A172 (cell line): ENCODE data around the gene FBN2. TPM values are rescaled to one million over a fixed set of nuclear protein-coding genes. Genes with fewer than 3 reads are reported as not detected.

Source experiments
- DNase-seq: peaks from one replicate; pipeline ENCODE4 v3.0.0-alpha.2; 2015; ENCODE audit warnings: low spot score
- total RNA-seq: library from RNA; depleted of rRNA; stranded (reverse); fragments of >200 nt; shearing (Covaris generic); gene quantifications from 2 replicates; pipeline ENCODE4 v1.2.3, GENCODE V29; 2014

Gene FBN2
- total RNA-seq, 1 experiment from 2014 or later: 11.6 TPM

GRCh38 chr5:128253161-128253560 lies 284.9 kb downstream of the FBN2 start:
- no peak for DNase-seq

GRCh38 chr5:128252756-128253155 lies 285.3 kb downstream of the FBN2 start:
- no peak for DNase-seq

GRCh38 chr5:128252196-128252595 lies 285.8 kb downstream of the FBN2 start:
- DNase-seq: no peak

DNA sequence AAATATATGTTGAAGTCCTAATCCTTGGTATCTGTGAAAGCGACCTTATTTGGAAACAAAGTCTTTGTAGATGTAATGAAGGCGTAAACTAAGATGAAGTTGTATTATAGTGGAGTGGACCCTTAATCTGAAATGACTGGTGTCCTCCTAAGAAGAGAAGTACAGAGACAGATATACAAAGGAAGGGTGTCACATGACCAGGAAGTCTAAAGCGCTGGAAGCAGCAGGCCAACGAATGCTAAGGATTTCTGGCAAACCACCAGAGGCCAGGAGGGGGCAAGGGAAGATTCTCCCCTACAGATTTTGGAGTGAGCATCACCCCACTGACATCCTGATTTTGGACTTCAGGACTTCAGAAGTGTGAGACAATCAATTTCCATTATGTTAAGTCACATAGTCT lies 292.1 kb downstream of the FBN2 start:
- no peak for DNase-seq

DNA sequence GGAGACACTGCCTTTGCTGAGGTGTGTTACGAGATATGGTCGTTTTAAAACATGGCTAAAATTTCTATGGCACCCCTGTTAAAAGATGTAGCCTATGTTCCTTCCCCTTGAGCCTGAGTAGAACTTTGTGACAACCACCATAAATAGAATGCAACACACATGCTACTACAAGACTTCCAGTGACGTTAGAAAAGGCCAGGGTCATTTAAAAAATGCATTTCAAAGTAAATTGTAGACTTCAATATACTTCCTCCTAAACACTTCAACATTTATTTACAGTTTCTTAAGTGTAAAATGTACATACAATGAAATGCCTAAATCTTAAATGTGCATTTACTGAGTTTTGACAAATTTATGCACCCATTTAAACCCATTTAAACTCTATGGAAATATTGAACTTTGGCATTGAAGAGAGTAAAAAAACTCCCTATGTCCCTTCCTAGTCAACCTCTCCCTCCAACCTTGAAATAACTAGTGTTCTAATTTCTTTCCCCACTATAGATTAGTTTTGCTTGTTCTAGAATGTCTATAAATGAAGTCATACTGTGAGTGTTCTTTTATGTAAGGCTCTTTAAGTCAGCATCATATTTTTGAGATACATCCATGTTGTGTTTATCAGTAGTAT lies 294.0 kb downstream of the FBN2 start:
- DNase-seq: no peak

DNA sequence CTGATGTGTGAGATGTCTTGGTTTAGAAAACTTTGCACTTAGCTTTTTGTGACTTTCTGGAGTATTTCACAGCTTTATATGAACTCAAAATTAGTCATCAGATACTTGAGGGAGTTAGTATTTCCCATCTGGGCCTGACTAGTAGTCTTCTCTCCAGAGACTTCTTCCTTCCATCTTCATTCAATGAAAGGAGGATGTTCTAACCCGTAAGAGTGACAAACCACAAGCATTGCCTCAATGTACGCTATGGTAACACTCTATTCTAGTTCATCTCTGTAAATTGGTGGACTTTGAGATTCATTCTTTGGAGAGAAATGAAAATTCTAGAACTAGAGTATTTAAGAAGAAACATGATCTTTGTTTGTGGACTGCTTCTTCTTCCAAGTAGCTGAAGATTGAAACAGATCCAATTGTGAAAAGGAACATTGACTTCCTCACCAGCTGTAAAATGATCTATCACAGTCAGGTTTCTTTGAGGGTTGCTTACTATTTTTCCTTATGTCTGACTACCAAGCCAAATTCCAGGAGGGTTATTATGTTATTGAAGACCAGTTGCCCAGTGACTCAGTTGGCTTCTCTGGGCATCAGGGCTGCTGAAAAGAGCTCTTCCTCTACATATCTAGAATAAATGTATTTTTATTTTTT lies 296.9 kb downstream of the FBN2 start:
- no peak for DNase-seq

- DNase-seq: peak; percentile 45
Measured at GRCh38 chr5:128237546-128237945, 300.5 kb downstream of the FBN2 start.

DNA sequence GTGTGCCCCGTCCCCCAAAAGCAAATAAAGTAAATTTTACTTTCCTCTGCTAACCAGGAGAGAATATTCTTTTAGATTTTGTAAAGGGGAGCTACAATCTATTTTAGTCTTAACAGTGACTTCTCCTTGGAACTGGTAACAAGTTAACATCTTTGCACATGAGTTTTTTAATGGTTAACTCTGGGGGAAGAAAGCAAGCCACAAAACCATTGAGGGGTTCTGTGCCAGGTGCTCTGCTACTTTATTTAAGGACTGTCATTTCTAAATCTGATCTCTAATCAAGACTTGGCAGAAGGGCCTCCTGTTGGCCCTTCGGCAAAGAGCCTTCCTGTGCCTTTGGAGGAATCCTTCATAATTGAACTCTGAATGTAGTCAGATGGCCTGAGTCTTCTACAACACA lies 301.0 kb downstream of the FBN2 start:
- DNase-seq: no peak

DNA sequence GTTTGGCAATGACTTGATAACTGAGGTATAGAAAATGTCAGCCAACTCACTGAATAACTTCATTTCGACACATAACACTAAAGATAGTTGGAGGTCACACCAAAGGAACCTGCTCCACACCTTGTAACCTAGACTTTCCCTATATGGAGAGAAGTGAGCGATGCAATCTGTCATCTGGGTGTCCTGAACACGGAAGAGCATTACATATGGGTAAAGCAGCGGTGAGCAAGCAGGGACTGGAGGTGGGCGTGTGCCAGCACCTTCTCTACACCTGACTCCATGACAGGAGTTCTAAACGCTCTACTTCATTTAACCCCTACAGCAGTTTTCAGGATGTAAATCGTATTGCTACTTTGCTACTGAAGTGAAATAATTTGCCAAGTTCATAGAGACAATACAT lies 301.7 kb downstream of the FBN2 start:
- no peak for DNase-seq

- DNase-seq: no peak
Measured at GRCh38 chr5:128234928-128235641, 303.0 kb downstream of the FBN2 start.

DNA sequence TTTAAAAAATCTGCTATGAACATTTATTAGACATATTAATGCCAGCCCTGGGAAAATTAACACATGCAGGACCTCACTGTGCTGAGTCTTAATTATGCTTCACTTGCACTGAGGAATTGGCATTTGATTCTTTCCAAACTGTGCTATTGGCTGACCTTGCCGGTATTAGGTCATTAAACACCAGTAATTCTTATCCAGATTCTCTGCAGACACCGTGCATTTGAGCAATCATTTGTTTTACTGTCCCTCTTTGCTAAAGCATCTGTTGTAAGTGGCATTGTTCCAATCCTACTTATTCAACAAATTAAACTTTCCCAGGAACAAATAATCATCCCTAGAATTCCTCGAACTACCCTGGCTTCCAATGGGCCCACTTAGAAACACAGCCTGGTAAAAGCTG lies 309.5 kb downstream of the FBN2 start:
- no peak for DNase-seq

DNA sequence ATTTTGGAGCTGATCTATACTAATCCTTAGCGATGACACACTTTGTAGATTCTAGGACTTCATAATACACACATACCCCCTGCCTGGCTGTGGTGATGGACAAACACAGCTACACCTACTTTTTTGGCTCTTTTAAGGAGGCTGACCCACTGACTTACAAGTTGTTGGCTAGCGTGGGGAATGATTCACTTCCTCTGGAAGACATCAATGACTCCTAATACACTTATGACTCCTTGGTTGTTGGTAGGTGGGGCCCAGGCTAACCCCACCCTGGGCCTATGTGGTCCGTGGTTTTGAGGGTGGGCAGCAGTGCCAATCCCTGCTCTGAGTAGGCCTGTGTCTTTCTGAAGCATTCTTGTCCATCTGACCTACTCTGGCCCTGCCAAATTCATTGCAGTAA lies 310.0 kb downstream of the FBN2 start:
- peak; percentile 92 for DNase-seq

GRCh38 chr5:128225245-128226030 lies 312.6 kb downstream of the FBN2 start:
- DNase-seq: no peak

- no peak for DNase-seq
Measured at GRCh38 chr5:128224336-128224735, 313.7 kb downstream of the FBN2 start.

GRCh38 chr5:128220841-128221240 lies 317.2 kb downstream of the FBN2 start:
- DNase-seq: no peak

DNA sequence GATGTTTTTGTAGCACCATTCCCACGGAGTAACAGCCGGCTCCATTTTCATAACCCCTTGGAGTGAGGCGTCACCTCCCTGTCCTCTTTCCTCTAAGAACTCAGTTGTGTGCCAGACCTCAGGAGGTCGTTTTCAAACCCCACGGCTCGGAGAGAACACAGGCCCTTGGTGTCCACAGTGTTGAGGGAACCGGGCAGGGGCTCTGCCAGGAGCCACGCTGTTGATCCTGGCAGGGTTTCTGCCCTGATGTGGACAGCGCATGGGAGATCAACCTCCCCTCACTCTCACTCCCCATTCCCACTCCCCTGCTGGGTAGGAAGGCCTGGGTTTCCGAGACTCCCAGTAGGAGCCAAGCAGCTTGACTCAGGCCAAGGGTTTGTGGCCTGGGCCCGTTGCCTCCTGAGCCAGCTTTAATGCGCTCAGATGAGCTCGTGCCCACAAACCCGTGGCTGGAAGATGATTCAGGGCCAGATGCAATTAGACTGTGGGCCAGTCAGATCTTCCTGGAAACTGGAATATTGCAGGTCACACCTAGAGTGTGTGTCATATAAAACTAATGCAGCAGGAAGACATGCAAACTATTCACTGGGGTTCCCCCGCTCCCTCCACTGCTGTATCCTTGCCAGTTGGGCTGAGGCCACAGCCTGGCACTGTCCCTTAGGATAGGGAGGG lies 321.0 kb downstream of the FBN2 start:
- DNase-seq: peak; percentile 94

DNA sequence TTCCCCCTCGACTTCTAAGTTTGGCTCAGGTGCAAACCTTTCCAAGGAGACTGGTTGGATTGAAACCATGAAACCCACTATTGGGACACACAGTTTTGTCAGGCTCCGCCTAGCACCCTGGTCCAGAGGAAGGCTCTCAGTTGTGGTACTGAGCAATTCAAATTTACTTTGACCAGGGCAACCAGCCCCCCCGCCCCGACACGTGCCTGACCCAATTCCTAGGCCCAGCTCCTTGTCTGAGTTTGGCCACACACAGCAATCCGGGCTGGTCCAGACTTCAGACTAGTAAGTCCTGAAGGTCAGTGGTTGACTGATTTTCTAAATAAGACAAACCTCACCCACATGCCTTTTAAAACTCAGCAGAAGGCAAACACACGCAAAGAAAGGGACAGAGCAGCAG lies 321.8 kb downstream of the FBN2 start:
- no peak for DNase-seq

- DNase-seq: no peak
Measured at GRCh38 chr5:128213833-128214232, 324.2 kb downstream of the FBN2 start.

GRCh38 chr5:128213340-128213739 lies 324.7 kb downstream of the FBN2 start:
- peak; percentile 62 for DNase-seq

DNA sequence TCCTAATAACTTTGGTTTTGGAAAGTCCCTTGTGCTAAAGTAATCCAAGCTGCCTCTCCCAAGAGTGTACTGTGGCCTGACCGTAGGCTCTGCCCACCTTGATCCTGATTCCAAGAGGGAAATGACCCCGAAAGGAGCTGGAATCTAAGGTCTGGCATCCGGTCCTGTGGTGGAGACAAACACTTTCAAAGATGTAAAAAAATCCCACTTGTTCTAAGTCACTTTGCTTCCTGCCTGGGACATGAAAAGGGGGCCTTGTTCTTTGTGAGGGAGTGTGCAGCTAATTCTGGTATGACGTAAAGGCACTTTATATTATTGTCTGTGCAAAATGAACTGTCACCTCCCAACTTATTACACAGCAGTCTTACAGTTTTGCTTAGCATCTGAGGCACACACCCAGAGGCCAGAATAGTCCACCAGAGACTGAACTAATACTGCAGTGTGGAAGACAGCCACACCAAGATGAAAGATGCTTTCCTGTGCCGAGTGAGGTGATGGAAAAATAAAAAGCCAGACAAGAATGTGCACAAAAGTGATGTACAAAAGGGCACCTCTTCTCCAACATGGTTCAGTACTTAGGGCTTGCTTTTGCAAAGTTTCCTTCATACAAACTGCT lies 325.7 kb downstream of the FBN2 start:
- no peak for DNase-seq

- no peak for DNase-seq
Measured at GRCh38 chr5:128208436-128208835, 329.6 kb downstream of the FBN2 start.
